HL-60 (cell line): ENCODE data around the gene MED26.
"Not testable (repeated sequence)": the region's sequence is repeated elsewhere in the genome, so short reads cannot be mapped to it uniquely, and the experiment has no call there.

ENCODE experiments used
- CTCF ChIP-seq: IDR thresholded peaks from one replicate; pipeline ENCODE4 v1.5.1; 2011; ENCODE audit warnings: low read length, control low read depth, inconsistent platforms; ENCODE audit not compliant: insufficient read depth
- GABPA ChIP-seq: IDR thresholded peaks from 2 replicates; pipeline ENCODE4 v1.6.1; 2012; ENCODE audit warnings: low read depth
- POLR2AphosphoS5 ChIP-seq: IDR thresholded peaks from 2 replicates; pipeline ENCODE4 v1.6.1; 2012; ENCODE audit warnings: low read depth
- REST ChIP-seq: IDR thresholded peaks from 2 replicates; pipeline ENCODE4 v1.6.1; 2012; ENCODE audit warnings: low read depth; ENCODE audit not compliant: insufficient replicate concordance

GRCh38 chr19:16551902-16552301, 76.1 kb downstream of the MED26 start:
- not testable (repeated sequence) for TF ChIP-seq CTCF, POLR2AphosphoS5, GABPA, REST
